Measurements from ENCODE around the gene LYPD3.

LYPD3 gene

DNA sequence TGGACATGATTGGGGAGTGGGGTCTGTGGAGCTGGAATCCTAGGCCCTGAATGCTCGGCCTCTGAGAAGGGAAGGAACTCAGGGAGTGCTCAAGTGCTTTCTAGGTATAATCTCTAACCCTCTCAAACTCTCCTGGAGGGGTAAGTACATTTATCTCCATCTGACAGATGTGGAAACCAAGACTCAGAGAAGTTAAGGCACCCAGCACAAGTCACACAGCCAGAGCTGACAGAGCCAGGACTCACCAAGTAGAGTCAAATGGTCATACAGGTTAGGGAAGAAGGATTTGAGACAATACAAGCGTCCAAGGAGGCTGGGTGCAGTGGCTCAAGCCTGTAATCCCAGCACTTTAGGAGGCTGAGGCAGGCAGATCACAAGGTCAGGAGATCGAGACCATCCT lies 12.9 kb upstream of the LYPD3 start:
- DNase-seq (ENCODE audit: low spot score) = no peak
- TF ChIP-seq, protein P1, sequence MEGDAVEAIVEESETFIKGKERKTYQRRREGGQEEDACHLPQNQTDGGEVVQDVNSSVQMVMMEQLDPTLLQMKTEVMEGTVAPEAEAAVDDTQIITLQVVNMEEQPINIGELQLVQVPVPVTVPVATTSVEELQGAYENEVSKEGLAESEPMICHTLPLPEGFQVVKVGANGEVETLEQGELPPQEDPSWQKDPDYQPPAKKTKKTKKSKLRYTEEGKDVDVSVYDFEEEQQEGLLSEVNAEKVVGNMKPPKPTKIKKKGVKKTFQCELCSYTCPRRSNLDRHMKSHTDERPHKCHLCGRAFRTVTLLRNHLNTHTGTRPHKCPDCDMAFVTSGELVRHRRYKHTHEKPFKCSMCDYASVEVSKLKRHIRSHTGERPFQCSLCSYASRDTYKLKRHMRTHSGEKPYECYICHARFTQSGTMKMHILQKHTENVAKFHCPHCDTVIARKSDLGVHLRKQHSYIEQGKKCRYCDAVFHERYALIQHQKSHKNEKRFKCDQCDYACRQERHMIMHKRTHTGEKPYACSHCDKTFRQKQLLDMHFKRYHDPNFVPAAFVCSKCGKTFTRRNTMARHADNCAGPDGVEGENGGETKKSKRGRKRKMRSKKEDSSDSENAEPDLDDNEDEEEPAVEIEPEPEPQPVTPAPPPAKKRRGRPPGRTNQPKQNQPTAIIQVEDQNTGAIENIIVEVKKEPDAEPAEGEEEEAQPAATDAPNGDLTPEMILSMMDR (IDR thresholded peaks at IDR 0.05; ENCODE audit: extremely low read depth, missing control alignments) = no peak

DNA sequence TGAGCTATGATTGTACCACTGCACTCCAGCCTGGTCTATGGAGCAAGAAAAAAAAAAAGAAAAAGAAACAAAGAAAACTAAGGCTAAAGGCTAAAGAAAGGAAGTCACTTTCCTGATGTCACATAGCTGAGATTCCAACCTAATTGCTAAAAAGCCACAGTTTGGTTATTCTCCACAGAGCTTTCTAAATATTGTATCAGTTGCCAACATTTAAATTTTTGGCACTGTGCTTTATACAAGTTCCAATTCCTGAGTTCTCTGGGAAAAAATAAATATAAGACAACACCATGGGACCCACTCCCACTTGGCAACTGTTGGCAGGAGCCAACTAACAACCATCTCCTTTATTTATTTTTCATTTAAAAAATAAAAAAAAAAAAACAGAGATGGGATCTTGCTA lies 11.2 kb upstream of the LYPD3 start:
- no peak for DNase-seq (ENCODE audit: low spot score)

DNA sequence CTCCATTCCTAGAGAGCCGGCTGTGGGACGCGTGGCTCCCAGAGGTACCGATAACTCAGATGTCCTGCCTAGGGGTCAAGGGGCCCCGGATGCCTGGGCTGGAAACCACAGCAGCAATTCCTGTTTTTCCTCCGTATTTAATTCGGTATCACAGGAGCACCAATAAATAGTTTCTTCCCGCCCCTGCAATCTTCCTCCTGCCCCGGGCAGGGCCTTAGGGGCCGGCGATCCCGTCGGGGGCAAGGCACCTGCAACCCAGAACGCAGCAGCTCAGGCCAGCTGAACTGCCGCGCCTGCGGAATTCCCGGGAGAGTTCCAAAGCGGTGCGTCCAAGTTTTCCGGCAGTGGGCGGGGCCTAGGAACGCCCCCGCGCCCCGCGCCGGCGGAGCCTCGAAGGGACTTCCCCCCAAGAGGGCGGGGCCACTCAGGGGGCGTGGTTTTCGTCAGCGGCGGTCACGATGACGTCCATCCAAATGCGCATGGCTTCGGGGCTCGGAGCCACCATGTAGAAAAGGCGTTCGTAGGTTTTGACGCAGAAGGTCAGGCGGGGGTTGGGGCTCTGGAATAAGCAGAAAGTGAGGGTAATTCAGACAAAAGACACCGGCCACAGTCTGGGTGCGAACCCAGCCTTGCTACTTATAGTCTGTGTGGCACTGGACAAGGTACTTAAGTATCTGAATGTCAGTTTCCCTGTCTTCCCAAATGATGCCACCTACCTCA lies 9.7 kb upstream of the LYPD3 start:
- TF ChIP-seq, protein P1 (IDR thresholded peaks at IDR 0.05; ENCODE audit: extremely low read depth, missing control alignments) = no peak
- peak; percentile 90 for DNase-seq (ENCODE audit: low spot score)

More for the DNA sequence above, 11.2 kb upstream of the LYPD3 start:
- TF ChIP-seq, protein P1 (IDR thresholded peaks at IDR 0.05; ENCODE audit: extremely low read depth, missing control alignments) = no peak

DNA sequence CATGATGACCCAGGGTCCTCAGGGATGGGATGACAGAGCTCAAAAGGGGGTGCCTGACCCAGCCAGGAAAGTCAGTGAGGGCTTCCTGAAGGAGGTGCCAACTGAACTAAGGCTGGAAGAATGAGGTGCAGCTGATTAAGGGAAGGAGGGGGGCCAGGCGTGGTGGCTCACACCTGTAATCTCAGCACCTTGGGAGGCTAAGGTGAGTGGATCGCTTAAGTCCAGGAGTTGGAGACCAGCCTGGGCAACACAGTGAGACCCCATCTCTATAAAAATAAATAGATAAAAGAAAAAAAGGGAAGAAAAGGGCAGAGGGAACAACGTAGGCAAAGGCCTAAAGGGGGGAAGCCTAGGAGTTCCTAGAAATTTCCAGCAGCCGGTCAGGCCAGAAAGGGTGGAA lies 9.1 kb upstream of the LYPD3 start:
- TF ChIP-seq, protein P1 (IDR thresholded peaks at IDR 0.05; ENCODE audit: extremely low read depth, missing control alignments) = no peak
- no peak for DNase-seq (ENCODE audit: low spot score)

DNA sequence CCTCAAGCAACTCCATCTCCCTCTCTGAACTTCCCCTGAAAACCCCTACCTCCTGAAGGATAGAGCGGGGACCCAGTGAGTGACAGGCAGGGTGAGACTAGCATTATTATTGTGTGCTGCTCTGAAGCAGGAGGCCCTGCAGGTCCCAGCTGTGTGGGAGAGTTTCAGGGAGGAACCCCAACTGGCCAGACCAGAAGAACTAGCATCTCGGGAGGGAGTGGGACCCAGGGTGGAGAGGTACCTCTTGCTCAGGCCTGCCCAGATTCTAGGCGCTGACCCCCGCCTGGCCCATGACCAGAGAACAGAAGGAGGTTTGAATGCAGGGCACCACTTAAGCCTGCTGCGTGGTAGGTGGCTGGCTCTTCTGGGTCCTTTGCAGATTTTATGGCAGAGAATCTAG lies 5.7 kb upstream of the LYPD3 start:
- TF ChIP-seq, protein P1 (IDR thresholded peaks at IDR 0.05; ENCODE audit: extremely low read depth, missing control alignments) = no peak

DNA sequence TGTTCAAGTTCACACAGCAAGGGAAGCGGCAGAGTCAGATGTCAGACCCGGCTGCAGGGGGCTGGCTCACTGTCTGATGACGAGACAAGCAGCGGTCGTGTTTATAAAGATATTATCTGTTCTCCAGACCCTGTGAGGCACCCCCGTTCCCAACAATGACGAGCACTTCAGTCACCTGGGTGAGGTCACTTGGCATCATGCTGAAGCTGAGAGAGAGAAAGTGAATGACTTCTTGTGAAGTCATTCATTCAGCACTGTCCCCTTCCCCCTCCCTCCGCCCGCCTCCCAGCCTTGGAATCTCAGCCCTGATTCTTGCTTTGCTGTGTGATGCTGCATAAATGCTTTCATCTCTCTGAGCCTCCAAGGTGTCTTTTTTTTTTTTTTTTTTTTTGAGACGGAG lies 4.9 kb upstream of the LYPD3 start:
- no peak for DNase-seq (ENCODE audit: low spot score)
- TF ChIP-seq, protein P1 (IDR thresholded peaks at IDR 0.05; ENCODE audit: extremely low read depth, missing control alignments) = no peak

More for the DNA sequence above, 5.7 kb upstream of the LYPD3 start:
- no peak for DNase-seq (ENCODE audit: low spot score)

DNA sequence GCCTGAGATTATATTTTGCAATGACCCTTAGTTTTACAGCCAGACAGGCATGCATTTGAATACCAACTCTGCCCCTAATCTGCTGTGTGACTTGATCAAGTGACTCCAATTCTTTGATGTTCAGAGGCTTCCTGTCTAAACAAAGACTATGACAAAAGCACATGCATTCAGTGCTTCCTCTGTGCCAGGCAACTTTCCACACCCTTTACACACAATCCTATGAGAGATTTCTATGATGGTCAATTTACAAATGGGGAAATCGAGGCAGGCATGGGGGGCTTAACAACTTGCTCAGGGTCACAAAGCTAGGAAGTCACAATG lies 3.7 kb upstream of the LYPD3 start:
- no peak for DNase-seq (ENCODE audit: low spot score)
- TF ChIP-seq, protein P1 (IDR thresholded peaks at IDR 0.05; ENCODE audit: extremely low read depth, missing control alignments) = no peak
